Fibroblast of villous mesenchyme (primary cell): ENCODE data around the gene BMPR2. TPM values are rescaled to one million over a fixed set of nuclear protein-coding genes. Genes with fewer than 3 reads are reported as not detected.
"Not testable (repeated sequence)": the region's sequence is repeated elsewhere in the genome, so short reads cannot be mapped to it uniquely, and the experiment has no call there.

Experiments
- DNase-seq: peaks from one replicate; pipeline ENCODE4 v3.0.0-alpha.2; 2010; ENCODE audit warnings: low read depth
- H3K4me3 ChIP-seq: 2 replicates; pipeline ENCODE4 v1.5.1; 2011; ENCODE audit warnings: low read depth, mild to moderate bottlenecking, low read length
- total RNA-seq: library from RNA; depleted of rRNA; stranded (reverse); fragments of >200 nt; gene quantifications from 2 replicates; pipeline ENCODE4 v1.2.3, GENCODE V29; 2012
- TF ChIP-seq, protein P1 (sequence below): IDR thresholded peaks from 2 replicates; pipeline ENCODE4 v1.5.1; 2012; ENCODE audit warnings: low read depth, mild to moderate bottlenecking, low read length; ENCODE audit not compliant: insufficient read depth

The BMPR2 gene
- total RNA-seq, 1 donor = 47.9 TPM

- TF ChIP-seq, protein P1, sequence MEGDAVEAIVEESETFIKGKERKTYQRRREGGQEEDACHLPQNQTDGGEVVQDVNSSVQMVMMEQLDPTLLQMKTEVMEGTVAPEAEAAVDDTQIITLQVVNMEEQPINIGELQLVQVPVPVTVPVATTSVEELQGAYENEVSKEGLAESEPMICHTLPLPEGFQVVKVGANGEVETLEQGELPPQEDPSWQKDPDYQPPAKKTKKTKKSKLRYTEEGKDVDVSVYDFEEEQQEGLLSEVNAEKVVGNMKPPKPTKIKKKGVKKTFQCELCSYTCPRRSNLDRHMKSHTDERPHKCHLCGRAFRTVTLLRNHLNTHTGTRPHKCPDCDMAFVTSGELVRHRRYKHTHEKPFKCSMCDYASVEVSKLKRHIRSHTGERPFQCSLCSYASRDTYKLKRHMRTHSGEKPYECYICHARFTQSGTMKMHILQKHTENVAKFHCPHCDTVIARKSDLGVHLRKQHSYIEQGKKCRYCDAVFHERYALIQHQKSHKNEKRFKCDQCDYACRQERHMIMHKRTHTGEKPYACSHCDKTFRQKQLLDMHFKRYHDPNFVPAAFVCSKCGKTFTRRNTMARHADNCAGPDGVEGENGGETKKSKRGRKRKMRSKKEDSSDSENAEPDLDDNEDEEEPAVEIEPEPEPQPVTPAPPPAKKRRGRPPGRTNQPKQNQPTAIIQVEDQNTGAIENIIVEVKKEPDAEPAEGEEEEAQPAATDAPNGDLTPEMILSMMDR = no peak
- no peak overlapping the region for H3K4me3 ChIP-seq
- no peak for DNase-seq
These were observed 198.4 kb downstream of the BMPR2 start for GRCh38 chr2:202574541-202574940.

DNA sequence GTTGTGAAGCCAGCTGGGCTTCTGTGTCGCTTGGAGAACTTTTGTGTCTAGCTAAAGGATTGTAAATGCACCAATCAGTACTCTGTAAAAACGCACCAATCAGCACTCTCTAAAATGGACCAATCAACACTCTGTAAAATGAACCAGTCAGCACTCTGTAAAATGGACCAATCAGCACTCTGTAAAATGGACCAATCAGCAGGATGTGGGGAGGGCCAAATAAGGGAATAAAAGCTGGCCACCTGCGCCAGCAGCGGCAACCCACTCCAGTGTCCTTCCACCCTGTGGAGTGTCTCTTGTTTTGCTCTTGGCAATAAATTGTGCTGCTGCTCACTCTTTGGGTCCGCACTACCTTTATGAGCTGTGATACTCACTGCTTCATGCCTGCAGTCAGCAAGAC lies 199.1 kb downstream of the BMPR2 start:
- not testable (repeated sequence) for DNase-seq

GRCh38 chr2:202577250-202578183 lies 201.4 kb downstream of the BMPR2 start:
- no peak for DNase-seq
- no peak overlapping the region for H3K4me3 ChIP-seq
- TF ChIP-seq, protein P1 = no peak

More for the DNA sequence above, 199.1 kb downstream of the BMPR2 start:
- not testable (repeated sequence) for H3K4me3 ChIP-seq

- not testable (repeated sequence) for DNase-seq, H3K4me3 ChIP-seq
These were observed 206.7 kb downstream of the BMPR2 start for GRCh38 chr2:202582846-202583245.

GRCh38 chr2:202583709-202584219 lies 207.6 kb downstream of the BMPR2 start:
- TF ChIP-seq, protein P1 = no peak
- no peak overlapping the region for H3K4me3 ChIP-seq
- DNase-seq = no peak

DNA sequence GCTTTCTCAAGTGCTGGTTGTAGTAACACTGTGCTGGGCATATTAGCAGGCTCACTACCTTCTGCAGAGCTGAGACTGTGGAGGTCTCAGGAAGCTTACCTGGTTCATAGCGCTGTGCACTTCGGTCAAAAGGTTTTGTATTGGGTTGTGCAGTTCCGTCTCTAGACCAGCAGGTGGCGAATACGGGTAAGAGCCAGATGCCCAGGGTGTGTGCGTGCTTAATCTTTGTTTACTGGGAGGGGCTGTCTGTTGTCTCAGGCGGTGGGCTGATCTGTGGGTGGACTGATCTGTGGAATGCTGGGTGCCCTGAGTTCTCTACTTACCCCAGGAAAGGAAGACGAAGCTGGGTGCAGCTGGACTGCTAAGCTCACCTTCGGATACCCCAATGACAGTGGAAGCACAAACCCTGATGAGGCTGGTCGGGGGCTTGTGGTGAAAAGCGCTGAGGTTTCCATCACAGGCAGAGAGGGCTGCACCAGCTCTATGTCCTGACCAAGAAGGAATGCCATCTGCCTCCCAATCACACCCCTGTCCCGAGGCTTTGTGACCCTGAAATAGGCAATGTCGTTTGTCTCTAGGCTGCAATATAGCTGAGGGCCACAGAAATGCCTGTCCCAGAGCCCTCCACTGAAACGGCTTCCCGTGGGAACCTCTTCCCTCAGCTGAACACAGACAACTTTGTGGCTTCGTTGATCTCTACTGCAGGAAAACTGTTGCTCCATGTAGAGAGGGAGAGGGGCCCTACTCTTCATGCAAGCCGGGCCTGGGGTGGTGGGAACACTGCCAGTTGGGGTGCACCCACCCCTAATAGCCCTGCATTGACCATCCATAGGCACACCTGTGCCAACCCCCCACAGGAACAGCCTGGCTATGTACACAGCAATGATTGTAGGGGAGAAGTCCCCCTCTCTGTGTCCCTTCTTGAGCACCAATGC lies 212.8 kb downstream of the BMPR2 start:
- peak; percentile 78 for DNase-seq
- TF ChIP-seq, protein P1 = peak; percentile 96
- H3K4me3 ChIP-seq = peak overlapping the region; percentile 3

- TF ChIP-seq, protein P1 = no peak
- no peak overlapping the region for H3K4me3 ChIP-seq
- DNase-seq = no peak
These were observed 213.4 kb downstream of the BMPR2 start for GRCh38 chr2:202589582-202589949.
